Epithelial cell of esophagus (primary cell): ENCODE results near the gene CASZ1.

Experiments
- DNase-seq: peaks from one replicate; pipeline ENCODE4 v3.0.0; 2010; ENCODE audit warnings: low read depth
- H3K4me3 ChIP-seq: 2 replicates; pipeline ENCODE4 v1.5.1; 2011; ENCODE audit warnings: mild to moderate bottlenecking, low read length, control low read depth
- TF ChIP-seq, protein P1 (sequence below): IDR thresholded peaks from 2 replicates; pipeline ENCODE4 v1.5.1; 2011; ENCODE audit warnings: low read depth, mild to moderate bottlenecking, low read length, control low read depth, inconsistent platforms; ENCODE audit not compliant: insufficient read depth; ENCODE audit errors: missing control alignments

Gene CASZ1

DNA sequence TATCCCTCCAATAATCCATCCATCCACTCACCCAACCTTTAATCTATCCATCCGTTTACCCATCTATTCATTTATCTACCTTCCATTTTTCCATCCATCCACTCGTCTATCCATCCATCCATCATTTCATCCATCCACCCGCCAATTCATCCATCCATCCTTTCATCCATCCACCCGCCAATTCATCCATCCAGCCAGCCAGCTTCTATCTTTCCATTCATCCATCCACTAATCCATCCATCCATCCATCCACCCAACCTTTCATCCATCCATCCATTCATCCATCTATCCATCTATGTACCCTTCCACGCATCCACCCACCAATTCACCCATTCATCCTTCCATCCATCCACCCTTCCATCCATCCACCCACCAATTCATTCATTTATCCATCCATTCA lies 10.5 kb upstream of the CASZ1 start:
- no peak overlapping the region for H3K4me3 ChIP-seq
- DNase-seq: no peak
- TF ChIP-seq, protein P1, sequence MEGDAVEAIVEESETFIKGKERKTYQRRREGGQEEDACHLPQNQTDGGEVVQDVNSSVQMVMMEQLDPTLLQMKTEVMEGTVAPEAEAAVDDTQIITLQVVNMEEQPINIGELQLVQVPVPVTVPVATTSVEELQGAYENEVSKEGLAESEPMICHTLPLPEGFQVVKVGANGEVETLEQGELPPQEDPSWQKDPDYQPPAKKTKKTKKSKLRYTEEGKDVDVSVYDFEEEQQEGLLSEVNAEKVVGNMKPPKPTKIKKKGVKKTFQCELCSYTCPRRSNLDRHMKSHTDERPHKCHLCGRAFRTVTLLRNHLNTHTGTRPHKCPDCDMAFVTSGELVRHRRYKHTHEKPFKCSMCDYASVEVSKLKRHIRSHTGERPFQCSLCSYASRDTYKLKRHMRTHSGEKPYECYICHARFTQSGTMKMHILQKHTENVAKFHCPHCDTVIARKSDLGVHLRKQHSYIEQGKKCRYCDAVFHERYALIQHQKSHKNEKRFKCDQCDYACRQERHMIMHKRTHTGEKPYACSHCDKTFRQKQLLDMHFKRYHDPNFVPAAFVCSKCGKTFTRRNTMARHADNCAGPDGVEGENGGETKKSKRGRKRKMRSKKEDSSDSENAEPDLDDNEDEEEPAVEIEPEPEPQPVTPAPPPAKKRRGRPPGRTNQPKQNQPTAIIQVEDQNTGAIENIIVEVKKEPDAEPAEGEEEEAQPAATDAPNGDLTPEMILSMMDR: no peak

DNA sequence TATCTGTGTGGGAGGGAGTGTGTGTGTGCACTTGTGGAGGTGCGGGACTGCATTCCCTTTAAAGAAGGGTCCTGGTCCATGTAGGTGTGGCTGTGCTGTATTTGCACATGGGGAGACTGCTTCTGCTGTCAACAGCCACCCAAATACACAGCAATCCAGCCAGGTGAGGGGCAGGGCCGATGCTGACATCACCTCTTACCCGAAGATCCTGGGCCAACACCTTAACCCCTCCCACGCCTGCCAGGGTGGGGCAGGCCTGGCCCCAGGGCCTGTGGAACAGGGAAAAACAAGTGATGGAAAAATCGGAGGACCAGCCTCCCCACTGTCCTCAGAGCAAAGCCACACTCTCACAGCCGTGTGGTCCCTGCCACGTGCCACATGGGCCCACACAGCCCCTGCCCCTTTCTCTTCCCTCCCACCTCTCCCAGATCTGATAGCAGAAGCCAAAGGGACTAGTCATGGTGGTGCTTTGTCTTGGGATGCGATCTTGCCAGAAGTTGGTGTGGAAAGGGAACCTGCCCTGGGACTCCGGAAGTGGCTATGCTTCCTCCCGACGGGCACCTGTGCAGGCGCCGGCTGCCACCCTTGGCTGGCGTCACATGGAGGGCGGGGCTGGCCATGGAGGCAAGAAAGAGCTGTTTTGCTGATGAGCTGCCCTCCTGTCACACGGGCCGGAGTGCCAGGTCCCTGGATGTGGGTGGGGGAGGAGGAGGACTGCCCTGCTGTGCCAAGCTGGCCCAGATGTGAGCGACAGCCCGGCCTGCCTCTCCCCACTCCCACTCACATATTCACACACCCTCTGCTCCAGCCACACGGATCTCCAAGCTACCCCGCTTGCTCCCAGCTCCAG lies 7.8 kb upstream of the CASZ1 start:
- DNase-seq: peak; percentile 83
- H3K4me3 ChIP-seq: no peak overlapping the region

DNA sequence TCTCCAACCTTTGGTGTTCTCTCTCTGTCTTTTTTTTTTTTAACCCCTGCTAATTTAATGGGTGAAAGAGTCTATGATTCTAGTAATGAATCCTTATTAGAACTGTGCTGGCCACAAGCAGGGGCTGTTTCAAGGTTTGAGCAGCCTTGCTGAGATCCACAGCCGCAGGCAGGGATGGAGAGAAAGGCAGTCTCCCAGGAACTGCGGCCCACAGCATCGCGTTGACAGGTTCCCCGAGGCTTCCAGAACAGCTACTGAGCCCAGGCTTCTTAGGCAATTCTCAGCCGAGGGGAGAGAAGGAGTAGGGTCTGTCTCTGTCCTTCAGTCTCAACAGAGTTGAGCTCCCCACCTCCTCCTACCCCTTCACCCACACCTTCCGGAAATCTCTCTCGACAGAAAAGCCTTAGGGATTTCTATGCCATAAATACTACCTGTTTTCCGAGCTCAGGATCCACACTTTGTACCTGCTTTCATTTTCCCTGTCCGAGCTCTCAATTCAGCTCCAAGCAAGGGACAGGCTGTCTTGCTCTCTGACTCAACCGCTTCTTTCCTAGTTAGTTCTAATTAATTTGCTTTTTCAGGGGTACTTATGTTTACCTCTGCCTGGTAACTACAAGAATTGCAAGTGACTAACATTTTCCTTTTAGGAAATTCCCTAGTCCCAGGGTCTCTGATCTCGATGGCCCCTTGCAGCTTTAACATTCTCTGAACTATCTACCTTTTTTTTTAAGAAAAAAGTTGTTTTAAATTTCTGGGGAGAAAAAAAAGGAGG lies 6.7 kb upstream of the CASZ1 start:
- TF ChIP-seq, protein P1: no peak
- H3K4me3 ChIP-seq: no peak overlapping the region
- no peak for DNase-seq

More for the DNA sequence above, 7.8 kb upstream of the CASZ1 start:
- TF ChIP-seq, protein P1: no peak

DNA sequence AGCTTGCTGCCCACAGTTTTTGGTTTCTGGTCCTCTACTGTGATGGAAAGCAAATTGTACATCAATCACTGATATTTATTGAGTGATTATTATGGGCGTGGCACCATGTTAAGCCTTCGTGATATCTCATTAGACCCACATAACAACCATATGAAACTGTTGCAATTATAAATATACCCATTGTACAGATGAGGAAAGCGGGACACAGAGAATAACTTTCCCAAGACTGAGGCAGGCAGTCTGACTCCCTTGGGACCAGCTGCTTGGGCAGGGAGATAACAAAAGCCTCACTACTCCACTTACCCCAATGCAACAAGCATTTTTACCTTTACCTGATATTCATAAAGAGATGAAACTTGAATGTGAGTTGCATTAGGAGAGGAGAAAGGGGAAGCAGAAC lies 4.3 kb upstream of the CASZ1 start:
- TF ChIP-seq, protein P1: no peak
- no peak overlapping the region for H3K4me3 ChIP-seq
- no peak for DNase-seq

DNA sequence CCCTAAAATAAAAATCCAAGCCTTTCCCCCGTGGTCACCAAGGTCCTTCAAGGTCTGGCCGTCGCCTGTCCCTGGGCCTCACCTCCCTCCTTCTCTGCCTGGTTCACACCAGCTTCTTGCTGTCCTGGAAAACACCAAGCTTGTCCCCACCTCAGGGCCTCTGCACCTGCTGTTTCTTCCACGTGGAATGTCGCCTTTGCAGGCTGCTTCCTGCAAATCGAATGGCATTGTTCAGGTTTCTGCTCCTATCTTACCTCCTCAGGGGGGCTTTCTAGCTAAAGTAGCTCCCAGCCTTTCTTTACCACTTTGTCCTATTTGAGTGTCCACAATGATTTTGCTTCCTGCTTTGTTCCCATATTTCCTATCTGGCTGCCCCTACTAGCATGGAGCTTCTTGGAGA lies 3.3 kb upstream of the CASZ1 start:
- H3K4me3 ChIP-seq: no peak overlapping the region
- TF ChIP-seq, protein P1: no peak
- DNase-seq: no peak

DNA sequence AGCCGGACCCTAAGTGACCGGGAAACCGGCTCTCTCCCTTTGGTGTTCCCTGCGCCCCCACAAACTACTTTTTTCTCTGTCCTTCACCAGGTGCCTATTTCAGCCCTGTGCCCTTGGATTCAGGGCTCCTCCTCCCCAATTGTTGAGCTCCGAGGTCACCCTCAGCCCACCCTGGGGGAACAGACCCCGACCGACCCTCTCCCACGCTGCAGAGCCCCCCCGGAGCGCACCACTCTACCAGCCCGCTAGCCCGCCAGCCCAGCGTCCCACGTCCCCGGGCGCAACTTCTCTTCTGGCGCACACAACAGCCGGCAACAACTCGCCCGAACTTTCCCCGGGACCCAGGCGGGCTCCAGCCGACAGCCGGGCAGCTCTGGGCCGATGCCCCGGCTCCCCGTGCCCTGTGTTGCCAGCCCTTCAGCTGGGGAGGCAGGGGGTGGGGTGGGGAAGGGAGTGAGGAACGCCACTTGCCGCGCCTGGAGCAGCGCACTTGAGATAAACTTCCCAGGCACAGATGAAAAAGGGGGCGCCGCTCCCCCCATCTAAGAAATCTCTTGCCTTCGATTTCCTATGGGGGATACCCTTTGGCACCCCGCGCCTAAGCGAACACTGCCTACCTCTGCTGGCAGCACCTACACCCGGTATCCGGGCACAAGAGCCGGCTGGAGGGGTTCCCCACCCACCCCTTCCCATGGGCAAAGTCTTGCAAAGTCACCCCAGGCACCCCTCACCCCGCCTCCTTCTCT lies 997 bp downstream of the CASZ1 start:
- peak overlapping the region; percentile 85 for H3K4me3 ChIP-seq
- TF ChIP-seq, protein P1: no peak
- peak; percentile 44 for DNase-seq
